ENCODE measurements around the gene QARS1. TPM values are rescaled to one million over a fixed set of nuclear protein-coding genes. Genes with fewer than 3 reads are reported as not detected.

Gene QARS1

Small RNA genes lying within 50 kb of the gene (small RNA-seq; reads per million reads assigned to genes)
- not detected for gene RN7SL182P (ENCODE audit: insufficient read depth)

Data from mesendoderm (in vitro differentiated cells).